Kidney (tissue), 14 donors: ENCODE data around the gene GPT2. TPM values are rescaled to one million over a fixed set of nuclear protein-coding genes. Genes with fewer than 3 reads are reported as not detected.
A peak's percentile ranks its signal among the peaks of the same experiment; 100 is the strongest.
"Not testable (repeated sequence)": the region's sequence is repeated elsewhere in the genome, so short reads cannot be mapped to it uniquely, and the experiment has no call there.

ENCODE experiments used
- DNase-seq, 5 donors: peaks; one replicate each; pipeline ENCODE4 v3.0.0-alpha.2; 2013 to 2020
- FAIRE-seq: peaks from 2 replicates; lab custom pipeline; 2012; peaks lifted over from hg19 to GRCh38; lab: Jason Lieb, UNC
- H3K27ac ChIP-seq, 2 donors: one replicate each; pipeline ENCODE4 v1.7.0; 2013; ENCODE audit warnings: low read depth in 2 of 2, low read length in 2 of 2, inconsistent platforms in 1 of 2
- H3K27me3 ChIP-seq: one replicate; pipeline ENCODE4 v1.7.1; 2013; ENCODE audit warnings: low read length, inconsistent platforms; ENCODE audit not compliant: control insufficient read depth, insufficient read depth
- H3K36me3 ChIP-seq, 3 donors: one replicate each; pipeline versions ENCODE4 v1.7.0 to v1.7.1; 2013; ENCODE audit warnings: low read length in 3 of 3, control low read depth in 1 of 3, inconsistent platforms in 1 of 3; ENCODE audit not compliant: insufficient read depth in 3 of 3, control insufficient read depth in 2 of 3
- H3K4me1 ChIP-seq, 3 donors: one replicate each; pipeline versions ENCODE4 v1.7.0 to v1.7.1; 2013; ENCODE audit warnings: low read length in 3 of 3, inconsistent platforms in 1 of 3, low read depth in 1 of 3; ENCODE audit not compliant: control insufficient read depth in 2 of 3, insufficient read depth in 2 of 3
- H3K4me3 ChIP-seq, 3 donors: one replicate each; pipeline versions ENCODE4 v1.7.0 to v1.8.1; 2013; ENCODE audit warnings: low read length in 3 of 3, control low read depth in 1 of 3, inconsistent platforms in 1 of 3
- H3K9ac ChIP-seq, 3 donors: one replicate each; pipeline versions ENCODE4 v1.7.0 to v1.7.1; 2013; ENCODE audit warnings: low read length in 3 of 3, control low read depth in 1 of 3, inconsistent platforms in 1 of 3
- H3K9me3 ChIP-seq, 3 donors: one replicate each; pipeline versions ENCODE4 v1.7.0 to v1.7.1; 2013; ENCODE audit warnings: low read length in 3 of 3, control low read depth in 1 of 3, inconsistent platforms in 1 of 3; ENCODE audit not compliant: control insufficient read depth in 2 of 3, insufficient read depth in 1 of 3
- intact Hi-C: fragments of 100-400 bp; cut with DNase I; formaldehyde crosslinking; loops from one replicate; pipeline ENCODE4 v1.11.1; 2022
- polyA plus RNA-seq: library from polyadenylated mRNA; stranded (reverse); fragments of 350-450 nt; fragmentation: Illumina TruSeq; extraction: RNeasy Lipid Tissue Mini Kit (QIAGEN cat#74804); gene quantifications from one replicate; pipeline ENCODE4 v1.2.3, GENCODE V29; 2014; ENCODE audit warnings: low read depth, low replicate concordance; ENCODE audit not compliant: insufficient read depth
- total RNA-seq: library from RNA; stranded (reverse); fragmentation: NEBNext Ultra II Directional; extraction: Animal tissue kit (Norgen Biotek cat#: 25700); gene quantifications from one replicate; pipeline ENCODE4 v1.2.1, GENCODE V29; 2021
- TF ChIP-seq, protein P1 (sequence below): IDR thresholded peaks from 3 replicates; pipeline ENCODE4 v1.5.1; 2012; ENCODE audit warnings: mild to moderate bottlenecking, moderate library complexity, borderline replicate concordance; ENCODE audit not compliant: insufficient read depth; ENCODE audit errors: extremely low read depth
- donor health status: control.
- donor health status: control.
- donor health status: control.
- donor health status: control.
- donor health status: control.
- donor health status: DM: yes; HTN: yes; CAD: no.
- donor health status: Normal renal cell carcinoma (clear cell type).

GPT2 gene
- total and polyA plus RNA-seq, 2 donors from 2014 or later = 6.5 to 37.1 TPM

DNA sequence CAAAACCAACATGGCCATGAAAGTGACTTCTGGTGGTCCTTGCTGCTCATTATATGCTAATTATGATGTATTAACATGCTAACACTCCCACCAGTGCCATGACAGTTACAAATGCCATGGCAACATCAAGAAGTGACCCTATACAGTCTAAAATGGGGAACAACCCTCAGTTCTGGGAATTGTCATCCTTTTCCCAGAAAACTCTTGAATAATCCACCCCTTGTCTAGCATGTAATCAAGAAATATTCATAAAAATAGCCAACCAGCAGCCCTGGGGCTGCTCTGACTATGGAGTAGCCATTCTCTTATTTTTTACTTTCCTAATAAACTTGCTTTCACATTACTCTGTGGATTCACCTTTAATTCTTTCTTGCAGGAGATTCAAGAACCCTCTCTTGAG, 53.4 kb downstream of the GPT2 start:
- no peak overlapping the region for H3K4me3 ChIP-seq
- intact Hi-C loops = no loop called here
- H3K9ac ChIP-seq = no peak overlapping the region
- no peaks in the 10 kb centered on the region for H3K9me3 ChIP-seq
- no peak for FAIRE-seq
- H3K27me3 ChIP-seq = no peaks in the 10 kb centered on the region
- no peaks in the 10 kb centered on the region for H3K4me1 ChIP-seq
- no peak for DNase-seq
- H3K27ac ChIP-seq = no peak overlapping the region
- no peaks in the 10 kb centered on the region for H3K36me3 ChIP-seq
- TF ChIP-seq, protein P1, sequence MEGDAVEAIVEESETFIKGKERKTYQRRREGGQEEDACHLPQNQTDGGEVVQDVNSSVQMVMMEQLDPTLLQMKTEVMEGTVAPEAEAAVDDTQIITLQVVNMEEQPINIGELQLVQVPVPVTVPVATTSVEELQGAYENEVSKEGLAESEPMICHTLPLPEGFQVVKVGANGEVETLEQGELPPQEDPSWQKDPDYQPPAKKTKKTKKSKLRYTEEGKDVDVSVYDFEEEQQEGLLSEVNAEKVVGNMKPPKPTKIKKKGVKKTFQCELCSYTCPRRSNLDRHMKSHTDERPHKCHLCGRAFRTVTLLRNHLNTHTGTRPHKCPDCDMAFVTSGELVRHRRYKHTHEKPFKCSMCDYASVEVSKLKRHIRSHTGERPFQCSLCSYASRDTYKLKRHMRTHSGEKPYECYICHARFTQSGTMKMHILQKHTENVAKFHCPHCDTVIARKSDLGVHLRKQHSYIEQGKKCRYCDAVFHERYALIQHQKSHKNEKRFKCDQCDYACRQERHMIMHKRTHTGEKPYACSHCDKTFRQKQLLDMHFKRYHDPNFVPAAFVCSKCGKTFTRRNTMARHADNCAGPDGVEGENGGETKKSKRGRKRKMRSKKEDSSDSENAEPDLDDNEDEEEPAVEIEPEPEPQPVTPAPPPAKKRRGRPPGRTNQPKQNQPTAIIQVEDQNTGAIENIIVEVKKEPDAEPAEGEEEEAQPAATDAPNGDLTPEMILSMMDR = no peak

DNA sequence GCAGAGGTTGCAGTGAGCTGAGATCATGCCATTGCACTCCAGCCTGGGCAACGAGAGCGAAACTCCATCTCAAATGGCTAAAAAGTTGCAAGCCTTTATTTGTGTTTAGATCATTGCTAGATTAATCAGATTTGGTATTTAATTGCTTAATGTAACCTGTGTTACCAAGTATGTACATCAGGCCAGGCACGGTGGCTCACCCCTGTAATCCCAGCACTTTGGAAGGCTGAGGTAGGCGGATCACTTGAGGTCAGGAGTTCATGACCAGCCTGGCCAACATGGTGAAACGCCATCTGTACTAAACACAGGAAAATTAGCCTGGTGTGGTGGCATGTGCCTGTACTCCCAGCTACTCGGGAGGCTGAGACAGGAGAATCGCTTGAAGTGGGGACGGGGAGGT, 60.6 kb downstream of the GPT2 start:
- H3K27me3 ChIP-seq, H3K9me3 ChIP-seq, H3K4me3 ChIP-seq, H3K27ac ChIP-seq, FAIRE-seq, H3K4me1 ChIP-seq, intact Hi-C loops, H3K9ac ChIP-seq, H3K36me3 ChIP-seq: not testable (repeated sequence)
- peak in 1 of 5 donors; percentile 16 for DNase-seq

DNA sequence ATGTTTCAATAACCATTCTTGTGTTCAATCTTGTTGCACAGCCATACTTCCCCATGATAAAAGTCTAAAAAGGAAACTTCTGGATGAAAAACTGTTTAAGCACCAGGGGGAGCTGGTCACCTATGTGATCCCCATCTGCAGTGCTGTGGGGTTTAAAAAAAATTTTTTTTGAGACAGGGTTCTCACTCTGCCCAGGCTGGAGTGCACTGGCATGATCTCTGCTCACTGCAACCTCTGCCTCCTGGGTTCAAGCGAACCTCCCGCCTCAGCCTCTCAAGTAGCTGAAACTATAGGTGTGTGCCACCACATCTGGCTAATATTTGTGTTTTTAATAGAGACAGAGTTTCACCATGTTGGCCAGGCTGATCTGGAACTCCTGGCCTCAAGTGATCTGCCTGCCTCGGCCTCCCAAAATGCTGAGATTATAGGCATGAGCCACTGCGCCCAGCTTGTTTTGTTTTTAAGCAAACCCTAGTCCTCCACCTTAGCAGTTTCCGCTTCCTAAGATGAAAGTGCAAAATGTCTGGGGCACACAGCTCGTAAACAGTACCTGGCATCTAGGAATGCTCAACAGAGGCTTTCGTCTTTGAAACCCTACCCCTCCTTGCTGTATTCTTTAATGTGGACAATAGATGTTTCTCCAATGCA, 63.9 kb downstream of the GPT2 start:
- no peaks in the 10 kb centered on the region for H3K9me3 ChIP-seq
- H3K27ac ChIP-seq = no peak overlapping the region
- no peaks in the 10 kb centered on the region for H3K27me3 ChIP-seq
- no peaks in the 10 kb centered on the region for H3K4me1 ChIP-seq
- TF ChIP-seq, protein P1 = peak; percentile 45
- H3K4me3 ChIP-seq = no peak overlapping the region
- FAIRE-seq (peak; percentile 17), DNase-seq (peak in 4 of 5 donors; percentile 8 to 58 (median 36))
- H3K9ac ChIP-seq = no peak overlapping the region
- peaks cover 0 to 2% (median 0%) of the 10 kb centered on the region in 3 donors for H3K36me3 ChIP-seq
- intact Hi-C loops = no loop called here

DNA sequence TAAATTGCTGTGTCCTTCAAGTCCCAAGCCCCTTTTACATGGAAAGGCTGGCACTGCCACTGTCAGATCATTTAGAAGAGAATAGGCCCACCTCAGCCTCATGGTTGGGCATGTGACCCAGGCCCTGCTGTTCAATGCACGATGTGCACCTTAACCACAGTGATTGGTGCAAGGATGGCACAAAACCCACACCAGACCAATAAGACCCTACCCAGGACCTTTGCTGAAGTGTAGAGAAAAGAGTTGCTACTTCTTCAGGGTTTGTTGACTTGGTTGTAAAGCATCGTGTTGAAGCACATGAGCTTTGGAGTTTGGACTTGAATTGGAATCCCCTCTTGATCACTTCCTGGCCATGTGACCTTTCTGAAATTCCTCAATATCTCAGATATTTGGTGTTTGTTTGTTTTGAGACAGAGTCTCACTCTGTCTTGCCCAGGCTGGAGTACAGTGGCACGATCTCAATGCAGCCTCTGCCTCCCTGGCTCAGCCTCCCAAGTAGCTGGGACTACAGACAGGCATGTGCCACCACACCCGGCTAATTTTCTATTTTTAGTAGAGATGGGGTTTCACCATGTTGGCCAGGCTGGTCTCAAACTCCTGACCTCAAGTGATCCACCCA, 64.5 kb downstream of the GPT2 start:
- Histone ChIP-seq H3K27ac (no peak overlapping the region), H3K4me1 (no peaks in the 10 kb centered on the region), H3K9me3 (no peaks in the 10 kb centered on the region), H3K36me3 (peaks cover 0 to 2% (median 0%) of the 10 kb centered on the region in 3 donors), H3K4me3 (no peak overlapping the region), H3K9ac (no peak overlapping the region), H3K27me3 (no peaks in the 10 kb centered on the region)
- FAIRE-seq = no peak
- TF ChIP-seq, protein P1 = no peak
- peak in 1 of 5 donors; percentile 16 for DNase-seq
- intact Hi-C loops = no loop called here
